ENCODE data around the gene TMIGD2.
"Not testable (repeated sequence)": the region's sequence is repeated elsewhere in the genome, so short reads cannot be mapped to it uniquely, and the experiment has no call there.

Gene TMIGD2, protein sequence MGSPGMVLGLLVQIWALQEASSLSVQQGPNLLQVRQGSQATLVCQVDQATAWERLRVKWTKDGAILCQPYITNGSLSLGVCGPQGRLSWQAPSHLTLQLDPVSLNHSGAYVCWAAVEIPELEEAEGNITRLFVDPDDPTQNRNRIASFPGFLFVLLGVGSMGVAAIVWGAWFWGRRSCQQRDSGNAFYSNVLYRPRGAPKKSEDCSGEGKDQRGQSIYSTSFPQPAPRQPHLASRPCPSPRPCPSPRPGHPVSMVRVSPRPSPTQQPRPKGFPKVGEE

DNA sequence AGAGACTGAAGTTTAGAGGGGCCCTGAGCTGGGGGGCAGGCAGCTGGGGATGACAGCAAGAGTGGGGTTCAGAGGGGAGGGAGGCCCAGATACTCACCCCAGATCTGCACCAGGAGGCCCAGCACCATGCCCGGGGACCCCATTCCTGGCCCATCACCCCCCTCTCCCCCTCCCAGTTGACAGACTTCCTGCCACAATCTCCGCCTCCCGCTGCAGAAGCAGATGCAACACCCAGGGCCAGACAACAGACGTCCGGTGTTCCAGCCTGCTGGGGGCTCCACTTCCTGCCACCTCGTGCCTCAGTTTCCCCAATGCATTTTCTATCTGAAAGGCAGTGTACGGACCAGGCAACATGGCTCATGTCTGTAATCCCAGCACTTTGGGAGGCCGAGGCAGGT, at the start of gene TMIGD2:
TSS of gene TMIGD2 (minus strand) at position 147 of the 398 bp plus-strand sequence. CDS start at position 143, 4 bp downstream.
- no peak for DNase-seq (ENCODE audit: low read depth)

GRCh38 chr19:4350726-4351125, 48.5 kb upstream of the TMIGD2 start:
- no peak for DNase-seq (ENCODE audit: low read depth)

DNA sequence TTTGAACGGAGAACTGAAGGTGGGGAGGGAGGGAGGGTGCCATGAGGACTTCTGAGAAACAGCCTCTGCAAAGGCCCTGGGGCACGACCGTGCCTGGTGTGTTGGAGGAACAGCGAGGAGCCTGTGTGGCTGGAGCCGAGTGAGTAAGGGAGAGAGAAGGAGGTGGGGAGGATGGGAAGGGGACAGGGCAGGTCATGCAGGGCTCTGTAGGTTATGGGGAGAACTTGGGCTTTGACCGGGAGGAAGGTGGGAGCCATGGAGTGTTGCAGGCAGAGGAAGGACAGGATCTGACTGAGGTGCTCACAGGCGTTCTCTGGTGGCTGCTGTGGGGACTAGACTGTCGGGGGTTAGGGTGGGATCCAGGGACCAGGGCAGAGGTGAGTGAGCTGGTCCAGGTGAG, 47.9 kb upstream of the TMIGD2 start:
- DNase-seq (ENCODE audit: low read depth) = no peak

DNA sequence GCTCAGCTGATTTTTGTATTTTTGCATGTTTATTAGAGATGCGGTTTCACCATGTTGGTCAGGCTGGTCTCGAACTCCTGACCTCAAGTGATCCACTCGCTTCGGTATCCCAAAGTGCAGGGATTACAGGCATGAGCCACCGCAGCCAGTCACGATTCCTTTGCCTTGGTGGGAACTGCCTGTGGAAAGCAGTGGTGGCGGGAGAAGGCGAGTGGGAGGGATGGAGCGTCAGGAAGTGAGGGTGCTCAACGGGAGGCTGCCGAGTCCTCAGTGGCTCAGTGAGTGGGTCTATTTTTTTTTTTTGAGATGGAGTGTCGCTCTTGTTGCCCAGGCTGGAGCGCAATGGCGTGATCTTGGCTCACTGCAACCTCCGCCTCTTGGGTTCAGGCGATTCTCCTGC, 47.0 kb upstream of the TMIGD2 start:
- DNase-seq (ENCODE audit: low read depth) = not testable (repeated sequence)

GRCh38 chr19:4347521-4347920, 45.3 kb upstream of the TMIGD2 start:
- DNase-seq (ENCODE audit: low read depth) = no peak

GRCh38 chr19:4346020-4346383, 43.8 kb upstream of the TMIGD2 start:
- DNase-seq (ENCODE audit: low read depth) = no peak

- DNase-seq (ENCODE audit: low read depth) = no peak
These were observed 43.3 kb upstream of the TMIGD2 start for GRCh38 chr19:4345342-4346019.

- peak; percentile 84 for DNase-seq (ENCODE audit: low read depth)
These were observed 41.5 kb upstream of the TMIGD2 start, which contains the start of gene MPND for GRCh38 chr19:4343370-4344307. Gene MPND, plus strand, starts transcription at chr19:4343562. Its CDS starts 32 bp downstream, at chr19:4343594.

DNA sequence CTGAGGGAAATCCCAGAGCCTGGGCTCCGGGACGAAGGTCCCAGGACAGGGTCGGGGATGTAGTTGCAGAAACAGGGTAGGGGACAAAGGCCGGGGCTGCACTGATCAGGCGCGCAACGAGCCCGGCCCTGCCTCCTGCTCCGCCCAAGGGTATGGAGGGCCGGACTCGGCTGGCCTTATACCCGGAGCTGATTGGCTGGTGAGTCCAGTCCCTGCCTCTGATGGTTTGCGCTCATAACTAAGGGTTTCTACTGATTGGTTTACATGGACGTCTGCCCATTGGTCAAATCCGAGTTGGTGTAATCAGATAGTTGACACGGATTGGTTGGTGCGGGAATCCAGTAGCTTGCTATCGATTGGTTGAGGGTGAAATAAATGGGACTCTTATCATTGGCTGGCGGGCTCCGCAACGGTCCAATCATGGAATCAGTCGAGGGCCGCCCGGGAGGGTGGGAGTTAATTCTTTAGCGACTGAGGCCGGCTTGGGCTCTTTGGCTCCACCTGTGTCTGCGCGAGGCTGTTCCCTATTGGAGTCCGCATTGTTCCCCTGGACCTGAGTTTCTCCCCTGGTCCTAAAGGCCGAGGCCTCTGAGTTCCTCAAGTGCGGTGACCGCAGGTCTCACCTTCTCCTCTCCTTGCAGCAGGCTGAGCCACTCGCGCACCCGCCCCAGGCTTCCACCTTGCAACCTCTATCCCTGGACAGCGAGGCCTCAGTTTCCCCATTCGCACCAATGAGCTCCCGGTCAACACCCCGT, 40.6 kb upstream of the TMIGD2 start:
- DNase-seq (ENCODE audit: low read depth) = peak; percentile 89

DNA sequence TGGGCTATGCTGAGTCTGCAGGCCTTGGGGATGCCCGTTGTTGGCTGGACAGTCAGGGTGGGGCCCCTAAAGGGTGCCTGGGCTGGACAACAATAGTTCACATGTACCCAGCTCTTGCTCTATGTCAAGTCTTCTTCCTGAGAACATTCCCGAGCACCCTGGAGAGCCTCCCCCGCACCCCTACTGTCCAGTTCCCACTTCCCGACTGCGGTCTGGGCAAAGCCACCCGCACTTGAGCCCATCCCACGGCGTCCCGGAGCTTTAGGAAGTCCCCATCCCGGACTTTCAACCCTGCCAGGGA, 40.1 kb upstream of the TMIGD2 start:
- no peak for DNase-seq (ENCODE audit: low read depth)

DNA sequence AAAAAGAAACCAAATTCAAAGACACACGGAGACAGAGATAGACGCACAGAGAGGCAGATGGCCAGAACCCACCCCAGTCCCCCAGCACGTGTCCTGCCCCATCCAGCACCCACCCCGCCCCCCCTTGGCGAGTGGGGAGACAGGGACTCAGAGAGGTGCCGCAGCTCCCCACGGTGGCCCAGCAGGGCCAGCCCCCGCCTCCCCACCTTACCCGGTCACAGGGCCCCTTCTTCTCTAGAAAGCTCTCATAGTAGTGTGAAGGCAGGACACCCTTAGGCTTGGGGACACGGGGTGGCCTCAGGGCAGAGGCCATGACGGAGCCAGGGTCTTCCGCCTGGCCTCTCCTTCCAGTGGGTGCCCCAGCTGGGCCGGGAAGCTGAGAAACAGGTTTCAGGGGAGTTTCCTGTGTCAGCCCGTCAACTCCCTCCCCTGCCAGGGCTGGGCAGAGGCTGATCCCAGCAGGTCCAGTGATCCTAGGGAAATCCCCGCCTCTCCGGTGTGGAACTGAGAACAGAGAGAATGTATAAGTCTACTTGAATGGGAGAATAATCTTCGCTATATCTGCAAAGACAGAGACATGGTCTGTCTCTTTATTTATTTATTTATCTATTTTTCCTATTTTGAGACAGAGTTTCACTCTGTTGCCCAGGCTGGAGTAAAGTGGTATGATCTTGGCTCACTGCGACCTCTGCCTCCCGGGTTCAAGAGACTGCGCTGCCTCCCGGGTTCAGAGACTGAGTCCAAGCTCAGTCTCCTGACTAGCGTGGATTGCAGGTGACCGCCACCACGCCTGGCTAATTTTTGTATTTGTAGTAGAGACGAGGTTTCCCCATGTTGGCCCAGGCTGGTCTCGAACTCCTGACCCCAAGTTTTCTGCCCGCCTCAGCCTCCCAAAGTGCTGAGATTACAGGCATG, 36.5 kb upstream of the TMIGD2 start, which contains the start of gene STAP2:
TSS of gene STAP2 (minus strand) at position 387 of the 915 bp plus-strand sequence. CDS start at position 313, 74 bp downstream.
- DNase-seq (ENCODE audit: low read depth) = no peak

DNA sequence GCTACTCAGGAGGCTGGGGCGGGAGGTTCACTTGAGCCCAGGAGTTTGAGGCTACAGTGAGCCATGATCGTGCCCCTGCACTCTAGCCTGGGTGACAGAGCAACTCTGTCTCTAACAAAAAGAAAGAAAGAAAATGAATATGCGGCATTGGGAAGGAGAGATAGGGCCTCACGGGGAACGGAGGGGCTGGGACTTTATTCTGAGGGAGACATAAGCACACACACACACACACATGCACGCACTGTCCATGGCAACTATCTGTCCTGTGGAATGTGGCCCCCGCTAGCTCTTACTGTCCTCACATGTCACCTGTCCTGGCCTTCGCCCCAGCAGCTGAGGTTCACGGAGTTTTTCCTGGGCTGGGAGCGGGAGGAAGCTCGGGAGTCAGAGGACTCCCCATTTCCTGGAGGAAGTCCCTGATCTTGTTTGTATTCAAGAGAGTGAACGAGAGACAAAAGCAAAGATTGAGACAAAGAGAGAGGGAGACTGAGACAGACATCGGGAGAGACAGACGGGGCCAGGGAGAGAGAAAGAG, 35.8 kb upstream of the TMIGD2 start:
- no peak for DNase-seq (ENCODE audit: low read depth)

- no peak for DNase-seq (ENCODE audit: low read depth)
These were observed 32.9 kb upstream of the TMIGD2 start for GRCh38 chr19:4334929-4335570.

DNA sequence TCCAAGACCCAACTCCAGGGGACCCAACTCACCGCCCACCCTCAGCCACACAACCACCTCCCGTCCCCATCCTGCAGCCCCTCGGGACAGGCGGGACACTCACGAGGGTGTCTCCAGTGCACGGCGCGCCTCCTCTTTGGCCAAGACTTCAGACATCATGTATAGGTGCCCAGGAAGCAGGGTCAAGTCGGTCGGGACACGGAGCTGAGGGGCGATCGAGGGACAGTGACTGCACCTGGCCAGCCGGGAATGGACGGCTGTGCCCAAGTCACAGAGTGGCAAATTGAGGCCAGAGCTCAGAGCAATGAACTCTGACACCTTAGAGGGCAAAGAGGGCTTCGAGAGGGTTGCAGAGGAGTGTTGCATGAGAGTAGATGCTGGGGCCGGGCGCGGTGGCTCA, 27.7 kb upstream of the TMIGD2 start:
- no peak for DNase-seq (ENCODE audit: low read depth)

DNA sequence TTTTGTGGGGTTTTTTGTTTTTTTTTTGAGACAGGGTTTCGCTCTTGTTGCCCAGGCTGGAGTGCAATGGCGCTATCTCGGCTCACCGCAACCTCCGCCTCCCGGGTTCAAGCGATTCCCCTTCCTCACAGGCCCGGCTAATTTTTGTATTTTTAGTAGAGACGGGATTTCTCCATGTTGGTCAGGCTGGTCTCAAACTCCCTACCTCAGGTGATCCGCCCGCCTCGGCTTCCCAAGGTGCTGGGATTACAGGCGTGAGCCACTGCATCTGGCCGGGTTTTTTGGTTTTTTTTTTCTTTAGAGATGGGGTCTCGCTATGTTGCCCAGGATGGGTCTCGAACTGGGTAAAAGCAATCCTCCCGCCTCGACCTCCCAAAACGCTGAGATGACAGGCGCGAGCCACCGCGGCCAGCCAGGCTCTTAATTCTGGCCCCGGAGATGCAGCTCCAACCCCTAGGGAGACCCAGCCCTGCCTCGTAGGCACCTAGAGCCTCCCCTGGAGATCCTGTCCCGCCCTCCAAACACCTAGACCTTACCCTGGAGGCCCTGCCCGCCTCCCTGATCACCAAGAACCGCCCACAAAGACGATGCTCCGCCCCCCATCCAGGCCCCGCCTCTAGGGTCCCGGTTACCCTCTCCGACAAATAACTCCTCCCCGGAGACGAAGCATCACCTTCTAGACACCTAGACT, 26.9 kb upstream of the TMIGD2 start:
- not testable (repeated sequence) for DNase-seq (ENCODE audit: low read depth)

GRCh38 chr19:4328243-4328990, 26.2 kb upstream of the TMIGD2 start:
- DNase-seq (ENCODE audit: low read depth) = peak; percentile 89

DNA sequence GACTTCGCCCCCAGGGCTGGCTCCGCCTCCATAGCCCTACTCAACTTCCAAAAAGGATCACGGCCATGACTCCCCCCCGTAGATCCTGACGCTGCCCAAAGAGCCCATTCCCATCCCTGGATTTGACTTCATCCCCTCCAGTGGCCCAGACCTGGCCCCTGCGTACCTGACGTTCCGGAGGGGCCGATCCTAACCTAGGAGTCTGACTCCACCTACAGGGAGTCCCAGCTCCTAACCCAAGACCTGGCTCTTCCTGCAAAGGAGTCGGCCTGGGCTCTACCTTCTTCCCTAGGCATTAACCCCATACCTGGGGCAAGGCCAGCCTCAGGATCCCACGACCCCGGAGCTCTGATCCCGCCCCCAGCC, 25.7 kb upstream of the TMIGD2 start:
- no peak for DNase-seq (ENCODE audit: low read depth)

DNA sequence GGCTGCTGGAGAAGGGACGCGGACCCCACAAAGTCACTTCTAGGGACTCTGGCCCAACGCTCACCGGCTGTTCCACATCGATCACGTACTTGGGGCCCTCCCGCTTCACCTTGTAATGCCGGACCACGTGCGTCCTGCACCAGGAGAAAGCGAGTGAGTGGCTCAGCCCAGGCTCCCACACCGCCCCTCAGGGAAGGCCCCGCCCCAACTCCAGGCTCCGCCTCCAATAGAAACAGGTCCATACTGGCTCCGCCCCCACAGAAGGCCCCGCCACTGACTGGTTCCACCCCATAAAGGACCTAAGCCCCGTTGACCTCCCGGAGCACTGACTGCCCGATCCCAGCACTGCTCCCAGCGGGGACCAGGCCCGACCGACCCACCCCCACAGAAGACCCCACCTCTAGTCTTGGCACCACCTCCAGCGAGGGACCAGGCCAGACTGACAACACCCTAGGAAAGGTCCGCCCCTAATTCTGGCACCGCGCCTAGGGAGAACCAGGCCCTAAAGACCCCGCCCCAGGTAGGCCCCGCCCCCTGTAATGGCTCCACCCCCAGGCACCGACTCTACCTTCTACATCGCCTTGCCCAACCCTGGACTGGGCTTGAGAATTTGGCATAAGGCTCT, 25.2 kb upstream of the TMIGD2 start:
- peak; percentile 51 for DNase-seq (ENCODE audit: low read depth)
